ENCODE results near the gene LACRT.

DNA sequence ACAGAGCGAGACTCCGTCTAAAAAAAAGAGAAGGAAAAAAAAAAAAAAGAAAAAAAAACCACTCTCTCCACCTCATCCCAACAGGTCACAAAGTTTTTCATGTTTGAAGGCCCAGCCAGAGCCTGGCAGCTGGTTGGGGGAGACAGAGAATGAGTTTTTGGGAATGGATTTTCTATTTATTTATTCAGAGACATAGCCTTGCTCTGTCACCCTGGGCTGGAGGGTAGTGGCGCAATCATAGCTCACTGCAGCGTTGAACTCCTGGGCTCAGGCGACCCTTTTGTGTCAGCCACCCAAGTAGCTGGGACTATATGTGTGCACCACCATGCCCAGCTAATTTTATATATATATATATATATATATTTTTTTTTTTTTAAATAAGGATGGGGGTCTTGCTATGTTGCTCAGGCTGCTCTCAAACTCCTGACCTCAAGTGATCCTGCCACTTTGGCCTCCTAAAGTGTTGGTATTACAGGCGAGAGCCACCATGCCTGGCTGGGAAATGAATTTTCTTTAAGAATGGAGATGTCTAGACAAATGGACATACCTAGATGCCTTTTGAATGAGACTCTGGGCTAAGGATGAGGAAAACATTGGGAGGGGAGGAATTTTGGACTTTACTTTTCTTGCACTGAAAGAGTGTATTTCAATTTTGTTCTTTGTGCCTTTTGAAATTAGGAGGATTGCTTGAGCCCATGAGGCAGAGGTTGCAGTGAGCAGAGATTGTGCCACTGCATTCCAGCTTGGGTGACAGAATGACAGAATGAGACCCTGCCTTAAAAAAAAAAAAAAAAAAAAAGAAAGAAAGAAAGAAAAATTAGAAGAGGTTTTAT is 29.3 kb downstream of the LACRT start:
- TF ChIP-seq YY1 (IDR thresholded peaks at IDR 0.05; ENCODE audit: insufficient read depth, insufficient read length) (no peak), ZNF274 (IDR thresholded peaks at IDR 0.05; ENCODE audit: low read depth, low read length) (no peak)

Data from NT2/D1 (cell line).